HG03469 (cell line): ENCODE results near the gene GLT1D1.
A peak's percentile ranks its signal among the peaks of the same experiment; 100 is the strongest.

Source experiments
- ATAC-seq: cut with Tn5 transposase; IDR thresholded peaks from one replicate; pipeline ENCODE4 v1.9.1; 2021; ENCODE audit warnings: mild to moderate bottlenecking, moderate library complexity, moderate number of reproducible peaks; ENCODE audit not compliant: unreplicated experiment

Gene GLT1D1

GRCh38 chr12:128853600-128854197 is 421 bp downstream of the GLT1D1 start:
- ATAC-seq: no peak

GRCh38 chr12:128856035-128856790 is 2.9 kb downstream of the GLT1D1 start:
- ATAC-seq: peak; percentile 36

GRCh38 chr12:128856791-128857078 is 3.5 kb downstream of the GLT1D1 start:
- no peak for ATAC-seq

- ATAC-seq: no peak
Measured at GRCh38 chr12:128857133-128857763, 4.0 kb downstream of the GLT1D1 start.

- ATAC-seq: no peak
Measured at GRCh38 chr12:128859311-128859710, 6.0 kb downstream of the GLT1D1 start.

DNA sequence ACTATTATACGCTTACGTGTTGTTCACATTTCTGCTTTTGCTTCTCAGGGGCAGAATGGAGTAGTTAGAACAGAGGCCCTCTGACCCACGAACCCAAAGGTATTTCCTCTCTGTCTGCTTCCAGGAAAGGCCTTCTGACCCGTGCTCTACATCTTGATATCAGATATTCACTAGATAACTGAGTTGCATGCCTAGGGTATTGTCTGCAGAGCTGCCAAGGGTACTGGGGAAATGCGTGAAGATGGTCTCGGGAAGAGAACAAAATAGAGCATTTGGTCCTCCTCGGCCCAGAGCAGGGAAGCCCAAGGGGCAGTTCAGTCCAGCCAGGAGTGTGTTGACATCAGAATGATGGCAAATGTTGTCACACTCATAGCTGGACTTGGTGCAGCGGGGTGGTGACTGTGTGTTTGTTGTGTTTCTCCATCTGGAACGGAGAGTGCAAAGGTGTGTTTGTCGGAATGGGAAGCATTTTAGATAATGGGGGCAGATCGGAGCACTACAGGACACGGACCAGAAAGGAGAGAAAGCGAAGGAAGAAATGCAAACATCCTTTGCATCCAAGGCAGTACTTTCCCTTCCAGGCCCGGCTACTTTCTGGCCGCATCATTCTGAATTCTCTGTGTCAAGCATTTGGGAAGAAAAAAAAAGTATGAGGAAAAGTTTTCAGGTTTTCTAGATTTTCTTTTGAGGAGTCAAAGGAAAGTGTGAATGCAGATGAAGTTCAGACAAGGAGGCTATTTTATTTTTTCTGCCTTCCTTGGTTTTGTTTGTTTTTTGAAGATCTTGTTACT is 8.1 kb downstream of the GLT1D1 start:
- no peak for ATAC-seq

DNA sequence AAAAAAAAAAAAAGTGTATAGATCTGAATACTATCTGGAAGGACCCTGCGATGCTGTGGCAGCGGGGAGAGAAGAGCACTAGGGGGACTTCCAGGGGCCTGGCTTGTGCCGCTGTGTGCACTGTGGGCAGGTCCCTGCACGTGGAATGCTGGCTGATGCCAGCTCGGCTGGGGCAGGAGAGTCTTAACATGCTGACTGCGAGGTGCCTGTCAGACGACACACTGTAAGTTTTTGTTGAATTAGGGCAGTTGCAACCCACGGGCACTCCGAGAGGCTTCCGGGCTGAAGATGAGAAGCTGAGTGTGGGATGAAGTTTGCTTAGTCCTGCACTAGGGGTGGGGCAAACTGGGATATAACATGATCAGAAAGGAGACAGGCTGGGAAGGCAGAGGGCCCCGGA is 10.7 kb downstream of the GLT1D1 start:
- ATAC-seq: no peak

GRCh38 chr12:128864516-128865186 is 11.4 kb downstream of the GLT1D1 start:
- ATAC-seq: no peak

GRCh38 chr12:128867466-128867865 is 14.2 kb downstream of the GLT1D1 start:
- ATAC-seq: no peak

DNA sequence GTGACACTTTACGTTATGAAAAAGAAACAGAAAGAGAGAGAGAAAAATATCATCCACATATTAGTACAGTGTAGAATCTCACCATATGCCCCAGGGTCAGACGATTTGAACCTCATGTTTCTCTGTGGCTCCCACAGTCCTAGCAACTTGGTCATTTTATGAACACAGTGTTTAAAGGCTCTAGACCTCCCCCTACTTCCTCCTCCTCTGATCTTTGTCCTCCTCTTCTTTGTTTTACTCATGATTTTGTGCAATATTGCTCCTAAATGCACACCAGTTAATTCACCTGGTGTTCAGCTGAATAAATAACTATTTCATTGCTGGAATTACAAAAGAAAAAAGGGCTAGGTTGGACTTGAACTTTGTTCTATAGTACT is 18.2 kb downstream of the GLT1D1 start:
- no peak for ATAC-seq

DNA sequence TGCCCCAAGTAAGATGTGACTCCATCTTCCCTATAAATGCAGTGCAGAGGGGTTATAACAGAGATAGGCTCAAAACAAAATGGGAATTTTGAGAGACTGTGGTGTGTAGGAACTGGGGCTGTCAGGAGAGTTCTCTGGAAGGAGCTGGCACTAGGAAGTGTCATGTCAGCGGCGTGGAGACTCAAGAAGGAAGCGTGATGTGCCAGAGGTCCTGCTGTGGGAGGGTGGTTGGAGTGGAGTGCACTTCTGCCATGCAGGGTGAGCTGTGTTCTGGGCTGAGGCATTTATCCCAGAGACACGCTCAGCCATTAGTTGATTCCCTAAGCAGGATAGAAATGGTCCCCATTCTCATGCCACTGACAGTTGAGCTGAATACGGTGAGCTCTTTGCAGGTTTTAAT is 19.0 kb downstream of the GLT1D1 start:
- no peak for ATAC-seq

DNA sequence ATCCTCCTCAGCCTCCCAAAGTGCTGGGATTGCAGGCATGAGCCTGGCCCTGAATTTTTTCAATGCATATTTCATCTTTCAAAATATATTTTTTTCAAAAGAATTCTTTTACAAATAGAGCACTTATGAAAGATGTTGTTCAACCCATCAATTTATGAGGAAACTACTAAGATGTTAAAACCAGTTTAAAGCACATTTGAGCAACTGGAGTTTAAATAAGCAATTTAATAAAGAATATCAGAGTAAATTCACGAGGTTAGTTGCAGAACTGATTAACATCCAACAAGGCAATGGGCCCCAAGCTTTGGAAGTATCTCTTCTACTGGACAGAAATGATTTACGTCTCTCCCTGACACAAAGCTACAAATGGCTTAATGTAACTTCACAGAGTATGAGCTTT is 23.3 kb downstream of the GLT1D1 start:
- no peak for ATAC-seq

- no peak for ATAC-seq
Measured at GRCh38 chr12:128879898-128880764, 26.9 kb downstream of the GLT1D1 start.

DNA sequence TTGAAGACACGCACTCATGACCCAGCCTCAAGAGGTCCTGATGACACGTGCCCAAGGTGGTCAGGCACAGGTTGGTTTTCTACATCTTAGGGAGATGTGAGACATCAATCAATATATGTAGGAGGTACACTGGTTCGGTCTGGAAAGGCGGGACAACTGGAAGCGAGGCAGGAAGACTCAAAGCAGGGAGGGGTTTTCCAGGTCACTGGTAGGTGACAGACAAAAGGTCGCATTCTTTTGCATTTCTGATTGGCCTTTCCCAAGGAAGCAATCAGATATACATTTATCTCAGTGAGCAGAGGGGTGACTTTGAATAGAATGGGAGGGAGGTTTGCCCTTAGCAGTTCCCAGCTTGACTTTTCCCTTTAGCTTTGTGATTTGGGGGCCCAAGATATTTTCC is 38.6 kb downstream of the GLT1D1 start:
- ATAC-seq: no peak

- no peak for ATAC-seq
Measured at GRCh38 chr12:128903236-128903635, 50.0 kb downstream of the GLT1D1 start.

- no peak for ATAC-seq
Measured at GRCh38 chr12:128905003-128905544, 51.8 kb downstream of the GLT1D1 start.

DNA sequence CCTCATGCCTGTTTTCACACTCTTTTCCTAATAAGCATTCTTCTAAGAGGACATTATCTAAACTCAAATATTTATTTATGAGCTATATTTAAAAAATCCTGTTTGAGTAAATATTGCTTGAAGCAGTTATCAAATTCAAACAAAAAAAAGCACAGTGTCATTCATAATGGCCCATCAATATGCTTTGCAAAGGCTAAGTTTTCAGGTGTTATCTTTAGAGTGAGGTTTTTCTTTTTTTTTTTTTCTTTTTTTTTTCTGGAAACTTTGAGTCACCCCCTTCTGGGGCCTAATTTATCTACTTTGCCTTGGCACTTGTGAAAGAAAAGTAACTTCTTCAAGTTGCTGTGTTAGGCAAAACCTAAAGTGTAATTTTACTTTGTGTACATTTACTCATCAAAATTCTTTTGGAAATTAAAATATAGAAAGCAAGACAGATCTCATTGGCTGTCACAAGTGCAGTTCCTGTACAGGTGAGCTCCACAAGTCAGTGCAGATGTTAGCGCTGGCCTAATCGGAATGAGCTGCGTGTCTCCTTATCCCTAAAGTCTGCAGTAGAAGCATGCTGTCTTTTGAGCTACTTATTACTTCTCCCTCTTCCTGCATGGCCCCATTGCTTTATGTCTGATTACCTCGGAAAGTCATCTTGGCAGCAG is 53.3 kb downstream of the GLT1D1 start:
- ATAC-seq: no peak

GRCh38 chr12:128908254-128908653 is 55.0 kb downstream of the GLT1D1 start:
- ATAC-seq: no peak

- no peak for ATAC-seq
Measured at GRCh38 chr12:128909653-128910052, 56.4 kb downstream of the GLT1D1 start.
